NCI-H2081 (cell line): ENCODE measurements around the gene IGSF10.

Experiments
- DNase-seq, 2 experiments: peaks; one replicate each; lab custom pipeline; 2025; lab: John Stamatoyannopoulos, UW

IGSF10 gene

DNA sequence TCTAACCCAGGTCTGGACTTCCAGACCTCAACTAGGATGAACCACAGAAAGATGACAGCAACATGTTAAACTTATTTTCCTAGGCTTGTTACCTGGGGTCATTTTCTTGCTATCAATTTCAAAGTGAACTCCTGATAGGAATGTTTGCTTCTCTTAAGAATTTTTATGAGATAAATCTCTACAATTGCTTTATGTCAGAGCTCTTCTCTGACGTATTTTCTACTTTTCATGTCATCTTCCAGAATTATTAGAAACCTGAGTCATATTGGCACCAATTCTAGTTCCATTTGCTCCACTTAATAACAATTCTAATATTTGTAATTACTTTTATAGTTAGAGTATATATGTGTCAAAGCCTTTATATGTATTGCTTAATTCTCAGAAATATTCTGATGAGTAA is 2.1 kb upstream of the IGSF10 start:
- DNase-seq = no peak

DNA sequence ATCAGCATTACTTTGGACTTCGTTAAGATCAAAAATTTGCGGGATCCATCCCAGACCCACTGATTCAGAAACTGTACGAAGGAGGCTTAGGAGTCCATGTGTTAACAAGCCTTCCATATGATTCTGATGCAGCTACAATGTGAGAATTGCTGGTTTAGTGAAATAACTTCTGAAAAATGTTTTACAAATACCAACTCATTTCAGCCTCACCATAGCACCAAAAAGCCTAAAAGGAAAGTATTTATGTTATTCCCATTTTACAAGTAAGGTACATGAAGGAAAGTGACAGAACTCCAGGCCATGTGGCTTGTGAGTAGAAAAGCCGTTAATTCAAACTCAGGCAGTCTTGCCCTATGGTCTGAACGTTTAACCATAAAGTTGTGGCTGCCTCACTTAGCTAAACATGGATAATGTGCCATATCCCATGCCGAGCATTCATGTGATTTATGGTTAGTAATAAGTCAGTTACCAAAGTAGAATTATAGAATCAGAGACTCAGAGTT is 1.5 kb upstream of the IGSF10 start:
- no peak for DNase-seq

DNA sequence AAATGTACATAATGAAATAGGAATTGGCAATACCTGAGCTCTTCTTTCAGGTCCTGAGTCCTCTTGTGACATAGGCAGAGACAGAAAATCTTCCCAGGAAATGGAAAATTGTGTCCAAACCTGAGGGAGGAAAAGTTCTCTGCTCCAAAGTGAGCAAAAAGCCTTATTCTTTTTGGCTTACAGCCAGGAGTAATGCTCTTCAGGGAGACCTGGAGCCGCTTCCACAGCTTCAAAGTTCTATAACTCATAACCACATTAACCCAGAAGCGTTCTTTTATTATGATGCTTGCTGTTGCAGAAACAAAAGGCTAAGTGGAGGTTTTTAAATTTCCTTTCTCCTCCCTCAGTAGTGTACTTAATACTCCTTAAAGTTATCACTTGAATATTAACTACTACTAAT is 633 bp downstream of the IGSF10 start:
- DNase-seq = no peak

DNA sequence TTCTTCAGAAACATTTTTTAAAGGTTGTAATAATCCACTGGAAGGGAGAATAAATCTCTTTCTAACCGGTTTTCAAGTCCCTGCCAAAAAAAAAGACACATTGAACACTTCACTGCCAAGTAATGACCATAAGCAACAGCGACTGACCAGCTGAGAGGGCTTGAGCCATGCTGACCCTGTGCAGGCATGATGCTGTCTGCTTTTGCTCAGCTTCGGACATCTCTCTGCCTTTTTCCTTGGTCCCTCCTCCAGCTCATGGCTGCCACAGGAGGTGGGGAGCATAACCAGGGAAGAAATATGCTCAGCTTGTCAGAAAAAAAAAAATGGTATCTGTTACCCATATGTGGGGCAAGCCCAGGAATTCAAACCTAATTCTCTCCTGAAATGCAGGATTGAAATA is 1.5 kb downstream of the IGSF10 start:
- DNase-seq = no peak

DNA sequence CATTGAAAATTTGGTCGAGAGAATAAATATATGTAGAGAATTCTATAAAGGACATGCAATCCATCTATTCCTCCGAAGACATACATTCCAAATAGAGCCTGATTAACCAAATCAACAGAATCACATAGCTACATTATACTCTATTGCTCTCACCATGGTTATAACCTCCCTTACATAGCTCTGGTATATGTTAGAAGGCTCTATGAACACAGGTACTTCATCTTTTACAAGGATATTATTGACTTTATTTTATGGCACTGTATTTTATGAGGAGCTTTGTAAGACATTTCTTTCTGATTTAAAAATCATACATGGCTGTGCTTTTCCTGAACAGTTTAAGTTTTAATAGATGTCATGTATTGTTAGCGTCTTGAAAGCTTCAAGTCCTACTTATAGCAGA is 4.8 kb downstream of the IGSF10 start:
- no peak for DNase-seq

DNA sequence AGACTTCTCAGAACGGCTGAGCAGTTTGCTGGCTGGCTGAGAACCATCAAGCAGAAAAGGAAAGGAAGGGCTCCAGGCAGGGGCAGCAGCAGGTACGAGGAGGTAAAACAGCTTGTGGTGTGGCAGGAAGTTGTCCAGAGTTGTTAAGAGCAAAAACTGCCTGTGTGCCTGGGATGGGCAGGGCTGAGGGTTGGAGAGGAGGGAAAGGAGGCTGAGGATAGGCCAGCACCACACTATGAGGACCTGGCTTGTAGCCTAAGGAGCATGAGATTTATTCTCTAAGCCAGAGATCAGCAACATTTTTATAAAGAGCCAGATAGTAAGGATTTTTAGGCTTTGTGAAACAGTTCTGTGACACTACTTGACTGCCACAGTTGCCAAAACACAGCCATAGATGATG is 8.0 kb downstream of the IGSF10 start:
- no peak for DNase-seq

DNA sequence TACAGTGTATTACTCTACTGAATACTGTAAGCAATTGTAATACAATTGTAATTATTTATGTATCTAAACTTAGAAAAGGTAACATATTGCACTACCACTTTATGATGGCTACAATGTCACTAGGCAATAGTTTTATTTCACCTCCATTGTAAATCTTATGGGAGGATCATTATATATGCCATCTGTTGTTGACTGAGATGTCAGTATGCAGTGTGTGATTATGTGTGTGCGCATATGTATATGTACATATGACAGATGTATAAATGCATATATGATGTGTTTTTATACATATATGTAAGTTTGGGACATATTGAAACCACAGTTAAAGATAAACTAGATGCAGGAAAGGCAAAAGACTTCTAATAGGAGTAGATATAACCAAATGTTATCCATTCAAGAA is 8.5 kb downstream of the IGSF10 start:
- no peak for DNase-seq

DNA sequence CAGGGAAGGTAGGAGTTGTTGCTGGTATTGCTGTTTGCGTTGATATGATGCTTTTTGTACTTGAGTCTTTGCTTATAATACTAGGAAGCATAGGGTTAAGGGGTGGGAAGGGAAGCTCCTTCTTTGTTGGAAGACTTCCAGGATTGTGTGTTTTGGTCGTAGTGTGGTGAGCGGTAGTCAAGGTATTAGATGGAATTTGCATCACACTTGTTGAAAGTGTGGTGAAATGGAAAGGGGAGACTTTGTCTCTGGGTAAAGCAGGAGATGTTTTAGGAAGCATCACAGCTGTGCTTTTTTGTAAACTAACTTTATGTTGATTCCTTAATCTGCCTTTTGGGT is 14.9 kb downstream of the IGSF10 start:
- no peak for DNase-seq

DNA sequence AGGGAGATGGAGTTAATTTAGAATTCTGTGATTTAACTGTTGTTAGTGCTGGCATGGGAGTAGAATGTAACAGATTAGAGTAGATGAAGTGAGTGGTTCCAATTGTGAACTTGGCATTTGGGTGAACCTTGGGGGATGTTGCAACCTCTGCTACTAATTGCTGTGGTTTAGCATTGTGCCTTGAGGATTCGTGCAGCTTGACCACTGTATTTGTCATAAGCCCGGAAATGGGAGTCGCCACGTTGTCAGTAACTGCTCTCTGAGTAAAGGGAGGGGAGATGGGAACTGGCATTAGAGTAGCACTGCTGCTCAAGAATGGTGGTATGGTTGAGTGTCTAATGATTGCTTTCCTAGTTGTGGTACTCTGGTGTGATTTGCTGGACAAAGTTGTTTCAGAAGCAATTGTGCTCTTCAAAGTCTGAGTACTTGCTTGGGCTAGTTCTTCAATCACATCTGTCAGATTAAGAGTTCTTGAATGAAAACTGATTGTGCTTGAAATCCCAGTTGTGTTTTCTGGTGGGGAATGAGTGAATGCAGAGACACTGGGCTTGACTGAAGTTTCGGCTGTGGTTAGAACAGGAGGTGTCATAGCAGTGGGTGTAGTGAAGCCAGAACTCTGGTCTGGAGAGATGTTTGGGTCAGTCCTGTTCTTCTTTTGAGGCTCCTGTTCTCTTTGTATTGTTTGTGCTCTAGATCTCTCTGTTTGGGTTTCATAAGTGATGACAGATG is 15.4 kb downstream of the IGSF10 start:
- no peak for DNase-seq

DNA sequence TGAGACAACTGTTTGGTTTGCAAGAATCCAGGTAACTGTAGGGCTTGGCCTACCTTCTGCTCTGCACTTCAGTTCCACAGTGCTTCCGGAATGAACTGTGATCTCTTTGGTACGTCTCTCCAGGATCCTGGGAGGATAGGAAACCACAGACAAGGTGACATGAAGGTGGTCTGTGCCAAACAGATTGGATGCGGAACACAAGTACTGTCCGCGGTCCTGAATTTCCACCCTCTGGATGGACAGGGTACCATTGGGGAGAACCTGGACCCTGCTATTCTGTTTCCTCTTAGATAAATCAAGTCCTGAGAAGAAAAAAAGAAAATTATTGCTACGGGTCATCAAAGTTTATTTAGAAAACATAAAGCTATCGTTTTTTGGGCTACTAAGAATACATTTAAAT is 17.3 kb downstream of the IGSF10 start:
- DNase-seq = no peak

DNA sequence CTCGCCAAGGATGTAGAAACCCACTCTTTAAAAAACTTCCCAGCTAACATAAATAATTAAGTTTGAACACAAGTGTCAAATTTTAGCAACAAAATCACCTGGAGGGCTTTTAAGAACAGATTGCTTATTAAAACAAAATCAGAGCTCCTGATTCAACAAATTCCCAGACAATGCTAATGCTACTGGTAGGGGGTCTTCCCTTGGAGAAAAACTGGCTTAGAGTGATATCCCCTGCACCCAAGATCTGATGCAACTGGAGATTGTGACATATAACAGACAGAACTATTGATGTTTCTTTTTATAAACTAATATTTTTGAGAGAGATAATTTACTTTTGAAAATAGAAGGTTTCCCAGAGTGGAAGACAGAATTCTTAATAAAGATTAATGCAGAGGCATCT is 19.9 kb downstream of the IGSF10 start:
- DNase-seq = no peak

DNA sequence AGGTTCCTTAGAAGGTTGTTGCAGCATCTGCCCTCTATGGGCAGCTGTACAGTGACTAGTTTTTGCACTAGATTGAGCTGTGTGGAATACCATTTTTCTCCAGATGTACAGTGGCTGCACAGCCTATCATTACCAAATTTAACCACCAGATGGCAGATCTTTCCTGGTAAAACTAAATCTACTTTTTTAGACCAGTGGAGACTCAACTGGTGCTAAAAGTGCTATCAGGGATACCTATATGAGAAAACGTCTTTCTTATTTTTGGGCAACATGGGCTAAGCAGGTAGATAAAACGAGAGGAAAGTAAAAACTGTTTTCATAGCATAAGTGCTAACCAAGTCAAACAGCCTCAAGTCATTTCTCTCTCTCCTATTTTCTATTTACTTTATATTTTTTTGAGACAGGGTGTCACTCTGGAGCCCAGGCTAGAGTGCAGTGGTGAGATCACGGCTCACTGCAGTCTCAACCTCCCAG is 21.2 kb downstream of the IGSF10 start:
- peak; percentile 67 to 69 for DNase-seq

DNA sequence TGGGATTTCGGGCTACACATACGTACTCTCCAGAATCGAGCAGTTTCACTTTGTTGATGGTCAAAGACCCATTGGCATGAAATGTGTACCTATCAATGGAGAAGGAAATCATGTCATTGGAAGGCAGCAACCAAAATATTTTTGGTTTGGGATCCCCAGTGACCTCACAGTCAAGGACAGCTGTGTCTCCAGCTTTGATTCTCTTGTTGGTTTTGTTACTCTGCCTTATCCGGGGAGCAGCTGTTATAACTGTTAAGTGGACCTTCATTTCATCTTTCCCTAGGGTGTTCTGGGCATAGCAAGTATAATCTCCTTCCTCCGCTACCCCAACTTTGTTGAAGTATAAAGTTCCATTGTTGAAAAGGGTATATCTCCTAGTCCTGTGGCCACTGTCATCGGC is 23.0 kb downstream of the IGSF10 start:
- no peak for DNase-seq

DNA sequence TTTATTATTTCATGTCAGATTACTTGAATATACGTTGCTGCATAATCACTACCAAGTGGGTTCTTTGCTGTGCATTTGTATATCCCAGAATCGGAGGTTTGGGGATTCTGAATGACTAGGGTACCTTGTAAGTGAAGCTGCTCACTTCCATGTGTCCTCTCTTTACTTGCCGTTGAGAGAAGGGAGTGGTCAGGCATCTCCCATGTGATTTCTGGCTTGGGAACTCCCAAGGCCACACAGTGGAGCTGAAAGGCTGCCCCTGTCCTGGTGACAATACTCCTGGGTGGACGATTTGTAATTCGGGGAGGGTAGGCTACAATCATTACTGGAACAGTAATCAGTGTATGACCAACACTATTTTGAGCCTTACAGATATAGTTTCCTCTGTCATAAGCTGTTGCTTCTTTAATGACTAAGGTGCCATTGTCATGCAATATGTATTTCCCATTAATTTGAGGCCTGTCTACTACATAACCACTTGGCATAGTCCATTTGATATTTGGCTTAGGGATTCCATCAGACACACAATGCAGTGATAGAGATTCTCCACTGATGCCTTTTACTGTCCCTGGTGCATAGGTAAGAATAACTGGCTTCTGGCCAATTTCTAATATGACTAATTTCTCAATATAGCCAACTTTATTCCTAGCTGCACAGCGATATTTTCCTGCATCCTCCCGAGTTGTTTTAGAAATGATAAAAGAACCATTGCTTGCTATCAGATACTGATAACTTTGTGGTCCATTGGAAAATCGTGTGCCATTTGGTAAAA is 24.0 kb downstream of the IGSF10 start:
- DNase-seq = no peak

DNA sequence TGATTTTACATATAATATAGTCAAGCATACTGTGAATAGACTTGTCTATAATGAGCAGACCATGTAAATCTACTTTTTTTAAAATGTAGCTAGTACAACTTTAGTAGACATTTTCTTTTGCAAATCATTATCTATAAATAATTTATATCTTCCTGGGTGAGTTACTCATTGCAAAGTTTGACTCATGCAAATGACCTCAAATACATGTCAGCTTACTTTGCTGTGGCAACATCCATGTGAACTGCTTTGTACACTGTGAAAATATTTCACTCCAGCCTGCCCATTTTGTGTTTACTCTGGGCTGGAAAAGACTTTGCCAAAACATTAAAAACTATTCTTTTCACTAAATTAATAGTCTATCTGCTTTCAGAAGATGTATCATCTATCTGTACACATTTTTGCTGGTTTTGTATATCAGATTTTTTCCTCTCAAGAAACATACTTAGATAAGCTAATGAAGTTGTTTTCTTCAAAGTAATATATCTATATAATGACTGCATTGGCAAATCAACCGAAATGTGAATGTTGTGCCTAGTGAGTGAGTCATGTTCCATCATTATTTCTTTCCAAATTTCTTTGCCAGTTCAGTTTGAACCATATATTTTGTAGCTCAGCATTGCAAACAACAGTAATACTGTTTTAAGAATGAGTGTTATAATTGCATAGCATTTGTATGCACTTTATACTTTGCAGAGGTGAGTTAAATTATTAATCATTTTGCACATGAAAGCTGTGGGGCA is 26.5 kb downstream of the IGSF10 start:
- no peak for DNase-seq

DNA sequence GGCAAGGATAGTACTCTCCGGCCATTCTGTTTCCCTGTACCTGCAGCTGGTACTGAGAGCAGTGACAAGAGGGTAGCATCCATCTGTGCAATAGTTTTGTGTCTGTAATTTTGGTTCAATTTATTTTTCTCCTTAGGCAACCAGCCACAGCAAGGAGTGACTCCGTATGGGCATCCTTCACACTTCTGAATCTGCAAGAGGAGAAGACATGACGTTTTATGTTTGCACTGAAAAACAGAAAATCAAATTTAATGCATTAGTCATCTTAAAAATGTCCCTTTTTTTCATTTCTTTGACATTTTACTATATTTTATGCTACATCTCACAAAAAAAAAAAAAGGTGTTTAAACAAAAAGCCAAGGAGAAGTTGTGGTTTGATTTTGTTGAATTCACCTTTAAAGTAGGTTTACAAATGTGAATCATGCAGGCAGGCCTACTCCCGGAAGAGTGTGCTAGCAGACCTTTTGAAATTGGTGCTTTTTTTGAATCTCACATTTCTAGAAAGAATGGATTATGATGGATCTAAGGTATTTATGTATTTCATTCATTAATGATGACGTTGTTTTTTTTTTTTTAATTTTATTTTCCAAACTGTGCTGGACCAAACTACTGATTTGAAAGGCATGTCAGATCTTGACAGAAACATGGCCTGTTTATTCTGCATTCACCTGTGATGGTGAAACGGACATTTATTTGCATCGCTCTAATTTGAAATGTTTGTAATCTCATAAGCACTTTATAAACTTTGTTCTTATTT is 28.1 kb downstream of the IGSF10 start:
- DNase-seq = no peak

DNA sequence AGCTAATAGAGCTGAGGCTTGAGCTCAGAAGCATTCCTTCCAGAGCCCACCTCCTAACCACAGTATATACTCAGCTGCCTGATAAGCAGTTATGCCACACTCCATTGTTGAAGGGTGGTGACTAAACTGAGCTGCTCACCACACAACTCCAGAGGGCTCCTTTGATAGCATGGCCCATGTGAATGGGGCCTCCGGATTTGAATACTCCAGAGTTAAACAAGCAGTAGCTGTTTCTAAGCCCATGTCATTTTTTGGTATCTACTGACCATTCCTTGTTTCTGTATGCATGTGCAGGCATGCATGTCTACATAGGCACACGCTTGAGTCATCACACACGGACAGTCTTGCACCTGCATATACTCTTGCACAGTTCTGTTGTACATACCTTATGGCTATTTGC is 28.9 kb downstream of the IGSF10 start:
- DNase-seq = no peak

DNA sequence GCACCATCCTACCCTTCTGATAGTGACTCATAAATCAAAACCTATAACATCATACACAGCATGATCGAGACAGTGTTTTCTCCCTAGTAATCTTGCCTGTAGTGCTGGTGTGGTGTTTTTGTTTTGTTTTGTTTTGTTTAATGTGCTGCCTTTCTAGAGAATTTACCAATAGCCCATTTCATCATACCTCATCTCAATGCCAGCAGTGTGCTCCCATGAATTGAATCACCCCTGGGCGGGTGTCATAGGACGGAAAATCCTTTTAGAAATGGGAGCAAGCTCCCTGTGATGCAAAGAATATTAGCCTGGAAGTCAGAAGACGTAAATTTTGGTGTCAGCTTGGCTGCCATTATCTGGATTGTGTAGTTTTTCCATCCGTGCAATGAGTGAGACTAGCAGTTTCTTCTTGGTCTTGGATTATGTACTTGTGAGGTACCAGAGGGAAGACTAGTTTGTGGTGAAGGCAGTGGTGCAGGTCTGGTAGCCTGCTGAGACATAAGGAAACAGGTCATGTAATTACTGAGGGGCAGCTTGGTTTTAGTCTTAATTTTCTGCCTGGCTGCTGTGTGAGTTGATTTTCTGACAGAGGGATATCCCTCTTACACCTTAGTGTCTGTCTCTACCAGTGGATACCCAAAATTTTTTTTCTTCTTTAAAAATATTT is 29.9 kb downstream of the IGSF10 start:
- DNase-seq = no peak

DNA sequence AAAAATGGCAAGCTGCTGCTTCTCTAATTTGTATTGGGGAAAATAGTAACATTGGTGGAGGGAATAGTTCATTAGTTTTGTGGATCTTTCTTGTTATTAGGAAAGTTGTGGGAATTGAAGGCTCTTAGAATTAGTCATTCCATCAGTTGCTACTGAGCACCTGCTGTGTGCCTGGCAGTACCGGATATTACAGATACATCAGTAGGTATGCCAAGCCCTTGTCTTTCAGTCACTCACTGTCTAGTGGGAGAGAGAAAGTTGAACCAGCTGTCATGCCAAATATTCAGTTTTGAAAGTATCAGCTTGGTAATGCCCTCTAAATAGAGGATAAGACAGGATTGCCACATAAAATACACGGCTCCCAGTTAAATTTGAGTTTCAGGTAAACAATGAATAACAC is 32.5 kb downstream of the IGSF10 start:
- DNase-seq = no peak

DNA sequence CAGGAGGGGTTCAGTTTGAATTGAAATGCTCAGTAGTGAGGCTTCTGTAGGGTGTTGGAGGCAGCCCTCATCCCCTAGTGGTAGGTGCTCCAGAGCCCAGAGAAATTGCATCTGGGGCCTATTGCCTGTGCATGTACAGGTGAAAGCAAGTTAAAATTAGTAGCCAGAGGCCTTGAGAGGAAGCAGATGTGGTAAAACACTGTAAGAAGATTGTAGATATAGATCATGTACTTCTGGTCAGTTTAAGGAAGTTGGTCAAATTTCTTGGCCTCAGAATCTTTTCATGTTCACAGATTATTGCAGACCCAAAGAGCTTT is 34.6 kb downstream of the IGSF10 start:
- DNase-seq = no peak

DNA sequence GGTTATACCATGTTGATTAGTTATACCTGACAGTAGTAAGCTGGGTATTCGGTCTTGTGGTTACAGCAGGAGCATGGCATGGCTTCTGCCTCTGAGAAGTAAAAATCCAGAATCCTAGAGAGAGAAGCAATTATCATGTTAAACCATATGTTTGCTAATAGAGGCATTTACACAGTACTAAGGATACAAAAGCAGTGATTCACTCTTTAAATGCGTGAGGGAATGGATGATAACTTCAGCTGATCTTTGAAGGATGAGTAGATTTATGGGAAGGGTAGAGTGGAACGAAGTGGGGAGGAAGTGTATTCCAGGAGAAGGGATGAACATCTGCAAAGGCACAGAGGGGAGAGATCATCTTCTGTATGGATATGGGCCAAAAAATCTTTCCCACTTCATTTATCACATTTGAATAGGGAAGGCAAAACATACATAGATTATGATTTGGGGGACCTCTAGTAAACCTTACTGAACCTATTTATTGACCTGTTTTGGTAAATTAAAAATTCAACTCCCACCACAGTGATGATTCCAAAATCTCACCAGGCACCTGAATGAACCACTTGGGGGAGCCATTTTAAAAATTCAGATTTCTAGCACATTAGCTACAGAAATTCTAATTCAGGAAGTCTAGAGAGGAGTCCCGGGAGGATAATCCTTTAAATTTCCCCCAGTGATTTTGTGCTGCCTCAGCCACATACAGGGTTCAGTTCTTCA is 35.1 kb downstream of the IGSF10 start:
- DNase-seq = no peak
